ENCODE data around the gene MRGPRF.

The MRGPRF gene

DNA sequence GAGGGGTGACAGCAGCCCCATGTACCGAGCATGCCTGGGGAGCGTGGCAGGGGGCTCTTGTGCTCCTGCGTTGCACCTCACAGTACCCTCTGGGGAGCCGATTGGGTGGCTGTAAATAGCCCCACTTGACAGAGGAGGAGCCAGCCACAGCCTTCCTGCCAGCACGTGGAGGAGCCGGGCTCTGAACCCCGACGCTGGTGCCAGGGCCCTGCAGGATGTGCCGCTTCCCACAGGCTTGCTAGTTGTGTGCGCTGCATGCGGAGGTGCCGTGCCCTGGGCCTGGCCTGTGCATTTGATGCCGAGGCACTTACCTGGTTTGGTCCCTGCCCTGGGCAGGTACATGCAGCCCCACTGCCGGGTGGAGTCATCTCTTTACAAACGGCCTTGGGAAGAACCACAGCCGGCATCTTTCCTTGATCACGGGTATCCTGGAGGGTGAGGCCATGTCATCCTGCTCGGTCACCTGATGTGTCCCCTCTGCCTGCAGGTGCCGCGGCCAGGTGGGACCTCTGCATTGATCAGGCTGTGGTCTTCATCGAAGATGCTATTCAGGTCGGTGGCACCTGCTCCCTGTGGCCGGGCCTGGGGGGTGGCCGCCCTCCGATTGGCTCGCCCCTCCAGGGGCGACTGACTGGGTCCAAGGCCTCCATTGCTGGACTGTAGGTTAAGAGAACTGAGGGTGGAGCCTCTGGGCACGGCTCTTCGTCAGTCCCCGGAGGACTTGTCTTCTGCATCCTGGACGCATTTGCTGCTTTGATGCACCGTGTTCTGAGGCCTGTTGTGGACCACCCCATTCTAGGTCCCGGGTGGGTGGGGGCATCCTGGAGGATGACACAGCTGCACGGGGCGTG is 40.7 kb upstream of the MRGPRF start:
- H3K27ac ChIP-seq: peak overlapping the region; percentile 91
- TF ChIP-seq, protein P1, sequence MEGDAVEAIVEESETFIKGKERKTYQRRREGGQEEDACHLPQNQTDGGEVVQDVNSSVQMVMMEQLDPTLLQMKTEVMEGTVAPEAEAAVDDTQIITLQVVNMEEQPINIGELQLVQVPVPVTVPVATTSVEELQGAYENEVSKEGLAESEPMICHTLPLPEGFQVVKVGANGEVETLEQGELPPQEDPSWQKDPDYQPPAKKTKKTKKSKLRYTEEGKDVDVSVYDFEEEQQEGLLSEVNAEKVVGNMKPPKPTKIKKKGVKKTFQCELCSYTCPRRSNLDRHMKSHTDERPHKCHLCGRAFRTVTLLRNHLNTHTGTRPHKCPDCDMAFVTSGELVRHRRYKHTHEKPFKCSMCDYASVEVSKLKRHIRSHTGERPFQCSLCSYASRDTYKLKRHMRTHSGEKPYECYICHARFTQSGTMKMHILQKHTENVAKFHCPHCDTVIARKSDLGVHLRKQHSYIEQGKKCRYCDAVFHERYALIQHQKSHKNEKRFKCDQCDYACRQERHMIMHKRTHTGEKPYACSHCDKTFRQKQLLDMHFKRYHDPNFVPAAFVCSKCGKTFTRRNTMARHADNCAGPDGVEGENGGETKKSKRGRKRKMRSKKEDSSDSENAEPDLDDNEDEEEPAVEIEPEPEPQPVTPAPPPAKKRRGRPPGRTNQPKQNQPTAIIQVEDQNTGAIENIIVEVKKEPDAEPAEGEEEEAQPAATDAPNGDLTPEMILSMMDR (IDR thresholded peaks at IDR 0.05): no peak
- TF ChIP-seq ZFX (IDR thresholded peaks at IDR 0.05; ENCODE audit: borderline replicate concordance): no peak

DNA sequence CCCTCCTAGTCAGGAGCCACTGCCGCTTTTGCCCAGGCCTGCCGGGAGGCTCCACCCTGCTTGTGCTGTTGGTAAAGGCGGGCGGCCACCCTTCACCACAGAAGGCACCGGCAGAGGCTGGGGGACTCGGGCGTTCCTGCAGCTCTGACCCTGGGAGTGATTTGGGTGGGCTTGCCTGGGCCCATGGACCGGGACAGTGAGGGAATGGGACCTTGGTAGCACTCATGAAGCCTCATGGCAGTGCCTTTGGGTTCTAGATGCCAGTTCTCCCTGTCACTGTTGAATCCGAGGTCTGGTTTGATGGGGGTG is 40.1 kb upstream of the MRGPRF start:
- H3K27ac ChIP-seq: no peak overlapping the region
- TF ChIP-seq ZFX (IDR thresholded peaks at IDR 0.05; ENCODE audit: borderline replicate concordance): no peak
- TF ChIP-seq, protein P1 (IDR thresholded peaks at IDR 0.05): no peak

DNA sequence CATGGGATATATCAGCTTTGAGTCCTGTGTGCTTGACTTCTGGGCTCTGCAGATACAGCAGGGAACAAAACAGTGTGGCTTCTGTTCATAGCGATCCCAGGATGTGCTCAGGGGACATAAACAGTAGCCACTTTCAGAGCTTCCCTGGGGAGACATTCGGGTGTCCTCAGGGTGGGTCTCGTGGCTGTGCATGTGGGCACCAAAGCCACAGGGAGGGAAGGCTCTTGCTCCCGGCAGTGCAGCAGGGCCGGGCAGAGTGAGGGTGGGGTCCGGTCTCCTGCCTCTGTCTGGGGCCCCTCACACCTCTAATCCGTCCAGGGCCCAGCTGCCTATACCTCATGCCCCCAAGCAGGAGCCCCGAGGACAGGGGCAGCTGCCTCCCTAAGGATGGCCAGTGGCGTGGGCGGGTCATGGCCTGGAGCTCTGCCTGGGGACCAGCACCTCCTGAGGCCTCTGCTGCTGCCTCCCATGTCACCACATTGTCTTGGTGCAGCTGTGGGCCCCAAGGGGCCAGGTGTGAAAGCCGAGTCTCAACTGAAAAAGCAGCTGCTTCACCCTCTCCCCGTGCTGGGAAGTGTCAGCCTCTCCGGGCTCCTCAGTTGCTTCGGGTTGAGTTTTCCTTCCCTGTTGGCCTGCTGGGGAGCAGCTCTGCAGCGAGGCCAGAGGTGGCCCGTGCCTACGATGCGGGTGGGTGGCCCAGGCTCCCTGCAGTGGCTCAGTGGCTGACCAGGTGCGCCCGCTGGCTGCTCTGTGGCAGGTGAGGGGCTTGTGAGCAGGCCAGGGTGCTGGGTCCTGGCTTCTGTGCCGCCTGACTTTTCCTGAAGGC is 39.5 kb upstream of the MRGPRF start:
- no peak for TF ChIP-seq ZFX (IDR thresholded peaks at IDR 0.05; ENCODE audit: borderline replicate concordance)
- TF ChIP-seq, protein P1 (IDR thresholded peaks at IDR 0.05): no peak
- H3K27ac ChIP-seq: no peak overlapping the region

DNA sequence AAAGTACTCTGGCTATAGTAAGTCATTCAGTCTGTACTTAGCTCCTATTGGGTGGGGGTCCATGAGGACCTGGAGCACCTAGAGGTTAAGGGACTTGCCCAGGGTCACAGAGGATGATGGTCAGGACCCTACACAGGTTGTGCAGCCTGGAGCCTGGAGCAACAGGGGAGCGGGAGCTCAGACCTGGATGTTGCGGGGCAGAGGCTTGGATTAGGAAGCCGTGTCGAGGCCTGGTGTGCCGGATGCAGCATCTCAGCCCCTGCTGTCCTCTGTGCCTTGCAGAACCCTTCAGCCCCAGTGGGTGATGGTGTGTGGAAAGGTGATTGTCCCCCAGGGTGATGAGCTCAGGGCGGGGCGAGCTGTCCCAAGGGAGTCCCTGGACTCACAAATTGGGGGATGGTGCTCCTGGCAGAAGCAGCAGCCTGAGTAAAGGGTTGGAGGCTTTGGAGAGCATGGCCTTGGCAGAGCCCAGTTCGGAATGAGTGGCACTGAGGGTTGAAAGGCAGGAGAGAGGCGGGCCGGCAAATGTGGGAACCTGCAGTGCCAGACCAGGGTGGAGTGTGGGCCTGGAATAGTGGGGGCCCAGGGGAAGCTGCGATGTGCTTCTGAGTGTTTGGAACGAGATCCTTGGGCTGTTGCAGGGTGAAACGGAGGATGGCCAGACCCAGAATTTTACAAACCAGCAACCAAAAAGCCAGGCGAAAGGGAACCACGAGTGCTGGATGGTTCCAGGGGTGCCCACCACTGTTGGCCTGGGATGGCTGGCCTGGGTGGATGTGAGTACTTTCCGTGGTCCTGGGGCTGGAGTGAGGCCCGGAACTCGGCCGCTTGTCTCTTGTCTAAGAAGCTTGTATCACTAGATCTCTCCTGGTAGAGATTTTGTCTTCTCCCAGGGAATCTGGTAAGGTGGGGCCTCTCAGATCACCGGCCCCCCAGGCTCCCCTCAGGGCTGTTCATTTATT is 38.6 kb upstream of the MRGPRF start:
- no peak for TF ChIP-seq ZFX (IDR thresholded peaks at IDR 0.05; ENCODE audit: borderline replicate concordance)
- TF ChIP-seq, protein P1 (IDR thresholded peaks at IDR 0.05): no peak
- no peak overlapping the region for H3K27ac ChIP-seq

DNA sequence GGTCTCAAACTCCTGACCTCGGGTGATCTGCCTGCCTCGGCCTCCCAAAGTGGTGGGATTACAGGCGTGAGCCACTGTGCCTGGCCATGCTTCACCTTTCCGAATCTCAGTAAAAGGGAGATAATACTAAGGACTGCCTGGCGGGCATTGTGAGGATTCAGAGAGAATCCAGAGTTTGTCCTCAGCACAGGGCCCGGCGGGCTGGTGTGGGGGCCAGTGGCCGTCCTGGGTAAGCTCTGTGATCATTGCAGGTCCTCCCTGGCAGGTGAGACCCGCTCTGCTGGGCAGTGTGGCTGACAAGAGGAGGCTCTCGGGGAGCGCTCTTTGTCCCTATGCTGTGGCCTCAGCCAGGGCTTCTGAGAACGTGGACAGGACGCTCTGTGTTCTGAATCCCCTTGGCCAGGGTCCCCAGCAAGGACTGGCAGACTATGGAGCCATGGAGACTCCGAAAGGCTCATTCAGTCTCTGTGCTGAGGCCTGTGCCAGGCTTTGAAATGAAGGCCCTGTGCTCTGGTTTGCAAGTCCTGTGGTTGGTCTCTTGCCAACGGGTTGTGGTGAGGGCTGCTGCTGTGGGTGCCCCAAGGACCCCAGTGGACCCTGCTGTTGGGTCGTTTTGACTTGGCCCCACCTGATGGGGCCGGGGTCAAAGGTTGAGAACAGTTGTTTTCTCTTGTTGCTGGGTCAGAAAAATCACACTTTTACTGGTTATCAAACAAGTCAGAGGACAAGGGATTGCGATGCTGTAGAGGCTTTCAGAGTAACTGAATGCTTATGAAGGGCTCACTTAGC is 37.7 kb upstream of the MRGPRF start:
- H3K27ac ChIP-seq: no peak overlapping the region

DNA sequence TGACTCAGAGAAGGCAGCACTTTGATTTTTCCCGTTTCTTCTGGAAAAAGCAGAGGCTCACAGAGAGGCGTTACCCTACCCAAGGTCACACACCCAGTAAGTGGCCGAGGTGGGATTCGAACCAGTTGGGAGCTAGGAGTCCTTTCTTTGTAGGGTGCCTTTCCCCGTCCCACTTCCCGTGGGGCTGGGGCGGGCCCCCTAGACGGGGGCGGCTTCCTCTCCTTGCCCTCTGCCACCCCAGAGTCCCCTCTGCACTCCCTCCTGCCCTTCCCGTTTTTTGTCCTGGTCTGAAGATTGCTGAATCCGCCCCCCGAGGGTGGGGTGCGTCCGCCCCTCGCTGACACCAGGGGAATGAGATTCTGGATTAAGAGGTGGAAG is 36.4 kb upstream of the MRGPRF start:
- peak overlapping the region; percentile 54 for H3K27ac ChIP-seq
- TF ChIP-seq, protein P1 (IDR thresholded peaks at IDR 0.05): no peak
- TF ChIP-seq ZFX (IDR thresholded peaks at IDR 0.05; ENCODE audit: borderline replicate concordance): no peak

More for the DNA sequence above, 37.7 kb upstream of the MRGPRF start:
- TF ChIP-seq, protein P1 (IDR thresholded peaks at IDR 0.05): no peak
- TF ChIP-seq ZFX (IDR thresholded peaks at IDR 0.05; ENCODE audit: borderline replicate concordance): no peak

All from 22Rv1 (cell line).